Activated CD4-positive, alpha-beta T cell treated with anti-CD3 and anti-CD28 coated beads, Interleukin-2, amount 50 U/mL, for 1 hour (primary cell): ENCODE measurements around the gene GMNC.

ENCODE experiments used
- DNase-seq: peaks from one replicate; pipeline ENCODE4 v3.0.0-alpha.2; 2020

GMNC gene

GRCh38 chr3:190848870-190849269 is 13.6 kb downstream of the GMNC start:
- no peak for DNase-seq

DNA sequence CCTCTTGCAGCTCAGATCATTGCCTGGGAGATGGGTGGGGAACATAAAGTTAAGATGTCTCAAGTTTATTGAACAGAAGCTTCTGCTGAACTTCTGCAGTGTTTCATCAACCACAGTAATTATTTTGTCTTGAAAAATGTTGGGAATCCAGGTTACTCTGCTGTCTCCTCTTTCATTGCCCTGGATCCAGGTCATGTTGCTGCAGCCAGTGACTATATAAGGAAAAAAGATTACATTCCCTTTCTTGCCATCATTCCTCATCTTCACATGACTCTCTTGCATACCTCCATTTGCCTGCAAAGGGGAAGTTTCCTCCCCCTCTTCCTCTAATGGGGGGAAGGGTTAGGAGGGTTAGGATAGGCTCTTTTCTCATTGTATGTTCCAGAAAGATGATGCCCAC is 15.1 kb downstream of the GMNC start:
- DNase-seq = no peak

- no peak for DNase-seq
Observed at GRCh38 chr3:190840146-190840545, 22.3 kb downstream of the GMNC start.

GRCh38 chr3:190831225-190831624 is 31.3 kb downstream of the GMNC start:
- no peak for DNase-seq

DNA sequence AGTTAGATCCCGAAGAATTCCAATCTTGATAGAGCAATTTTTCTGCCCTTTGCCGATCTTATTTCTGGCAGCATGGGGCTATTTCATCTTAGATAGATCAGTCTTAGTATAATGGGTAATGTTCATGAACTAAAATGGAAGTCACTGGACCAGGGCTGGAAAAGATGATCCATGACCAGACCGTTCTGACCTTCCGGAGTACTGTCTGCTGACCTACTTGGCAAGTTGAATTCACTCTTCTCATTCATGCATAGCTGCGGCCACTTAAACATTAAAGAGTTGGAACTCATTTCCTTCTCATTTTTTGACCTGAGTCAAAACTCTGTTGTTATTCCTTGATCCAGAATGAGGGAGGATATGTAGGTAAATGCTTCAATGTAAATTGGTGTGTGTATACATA is 32.5 kb downstream of the GMNC start:
- no peak for DNase-seq

GRCh38 chr3:190826018-190826417 is 36.5 kb downstream of the GMNC start:
- DNase-seq = no peak

DNA sequence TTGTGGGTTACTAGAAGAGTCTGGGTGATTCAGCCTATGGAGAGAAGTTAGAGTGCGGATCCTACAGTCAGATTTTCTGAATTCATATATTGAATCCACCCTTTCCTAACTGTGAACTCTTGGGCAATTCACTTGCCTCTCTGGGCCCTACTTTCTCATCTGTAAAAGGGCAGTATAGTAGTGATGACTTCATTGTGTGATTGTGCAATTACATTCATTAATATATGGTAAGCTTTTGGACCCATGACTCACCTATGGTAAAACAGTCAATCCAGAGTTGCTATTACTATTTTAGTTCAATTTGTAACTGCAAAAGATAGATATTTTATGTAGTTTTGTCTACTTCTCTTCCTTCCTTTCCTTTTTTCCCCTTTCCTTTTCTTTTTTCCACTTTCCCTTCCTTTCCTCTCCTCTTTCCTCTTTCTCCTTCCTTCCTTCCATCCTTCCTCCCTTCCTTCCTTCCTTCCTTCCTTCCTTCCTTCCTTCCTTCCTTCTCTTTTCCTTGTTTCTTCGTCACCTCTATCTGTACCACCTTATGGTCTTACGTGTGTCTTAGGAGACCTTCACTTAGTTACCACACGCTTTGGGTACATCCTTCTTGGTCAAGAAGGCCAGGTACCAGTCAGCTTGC is 37.0 kb downstream of the GMNC start:
- DNase-seq = no peak

- no peak for DNase-seq
Observed at GRCh38 chr3:190811775-190812480, 50.6 kb downstream of the GMNC start.

DNA sequence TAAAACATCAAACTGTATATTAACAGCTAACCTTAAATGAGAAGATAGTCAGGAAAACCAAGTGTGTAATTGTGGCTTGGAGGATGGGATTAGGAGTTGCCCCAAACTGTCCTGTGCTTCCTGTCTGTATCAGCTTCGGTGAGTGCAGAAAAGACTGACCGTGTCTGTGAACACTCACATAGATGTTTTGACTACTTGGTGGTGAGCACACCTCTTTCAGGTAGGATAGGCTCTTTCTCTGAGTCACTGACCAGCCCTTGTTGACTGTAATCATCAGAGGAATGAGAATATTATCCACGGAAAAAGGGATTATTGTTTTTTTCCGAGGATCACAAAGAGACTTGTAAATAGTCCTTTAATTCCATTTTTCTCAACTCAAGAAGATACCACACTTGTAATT is 51.5 kb downstream of the GMNC start:
- no peak for DNase-seq

DNA sequence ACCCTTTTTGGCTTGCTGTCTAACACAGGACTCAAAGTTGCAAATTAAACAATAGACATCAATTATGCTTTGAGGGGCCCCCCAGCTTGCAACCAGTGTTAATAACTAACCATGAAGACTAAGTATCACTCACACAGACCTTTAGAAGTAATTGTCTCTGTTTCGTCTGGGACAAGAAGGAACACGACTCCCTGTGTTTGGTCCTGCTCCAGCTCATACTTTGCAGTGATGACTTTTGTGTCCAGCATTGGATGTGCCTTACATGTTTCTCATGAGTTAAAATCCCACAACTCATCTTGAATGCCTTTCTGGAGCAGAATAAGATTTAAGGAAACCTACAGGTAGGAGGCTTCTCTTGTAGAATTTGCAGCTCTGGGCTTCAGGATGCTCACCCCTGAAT is 53.1 kb downstream of the GMNC start:
- no peak for DNase-seq

GRCh38 chr3:190807719-190808375 is 54.6 kb downstream of the GMNC start:
- DNase-seq = no peak
